T-helper 9 cell (primary cell): Measurements from ENCODE around the gene NDUFS5.
"Not testable (repeated sequence)": the region's sequence is repeated elsewhere in the genome, so short reads cannot be mapped to it uniquely, and the experiment has no call there.

Experiments used
- DNase-seq: peaks from one replicate; pipeline ENCODE4 v3.0.0-alpha.2; 2020

Gene NDUFS5

DNA sequence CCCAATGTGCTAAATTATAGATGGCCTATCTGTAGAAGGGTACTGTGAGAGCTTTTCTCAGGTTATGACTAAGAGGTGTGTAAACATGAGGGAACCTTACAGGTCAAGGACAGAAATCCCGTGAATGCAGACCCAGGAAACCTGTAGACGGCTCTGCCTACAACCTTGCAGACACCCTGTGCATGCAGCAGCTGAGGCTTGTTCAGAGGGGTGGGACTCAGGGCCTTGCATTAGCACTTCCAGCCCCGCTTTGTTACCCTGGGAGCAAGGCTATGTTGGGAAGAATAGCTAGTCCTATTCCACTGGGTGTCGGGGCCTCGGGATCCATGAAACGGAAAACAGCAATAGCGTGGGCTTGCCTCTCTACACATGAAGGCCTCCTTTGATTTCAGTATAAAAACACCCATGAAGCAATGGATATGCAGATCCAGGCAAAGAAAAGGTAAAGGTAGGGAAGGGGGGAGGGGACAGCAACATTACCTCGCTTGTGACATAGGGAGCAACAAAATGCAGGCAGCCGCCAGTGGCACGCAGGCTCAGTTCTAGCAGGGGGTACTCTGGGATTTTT lies 9.5 kb upstream of the NDUFS5 start:
- DNase-seq, result no peak

DNA sequence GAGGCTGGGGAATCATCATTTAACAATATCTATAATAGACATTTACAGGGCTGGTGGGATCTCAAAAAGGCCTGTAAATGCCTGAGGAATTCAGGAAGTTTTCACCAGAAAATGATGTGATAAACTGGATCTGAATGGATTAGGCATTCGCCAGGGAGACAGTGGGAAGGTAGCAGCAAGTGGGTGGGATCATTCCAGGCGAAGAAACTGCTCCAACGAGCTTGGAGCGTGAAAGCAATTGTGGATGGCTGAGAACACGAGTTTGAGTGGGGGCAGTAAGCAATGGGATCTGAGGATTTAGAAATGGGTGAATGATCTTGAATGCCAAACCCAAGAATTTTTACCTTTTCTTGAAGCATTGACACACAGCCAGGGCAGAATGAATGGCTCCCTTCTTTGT lies 8.9 kb upstream of the NDUFS5 start:
- no peak for DNase-seq

DNA sequence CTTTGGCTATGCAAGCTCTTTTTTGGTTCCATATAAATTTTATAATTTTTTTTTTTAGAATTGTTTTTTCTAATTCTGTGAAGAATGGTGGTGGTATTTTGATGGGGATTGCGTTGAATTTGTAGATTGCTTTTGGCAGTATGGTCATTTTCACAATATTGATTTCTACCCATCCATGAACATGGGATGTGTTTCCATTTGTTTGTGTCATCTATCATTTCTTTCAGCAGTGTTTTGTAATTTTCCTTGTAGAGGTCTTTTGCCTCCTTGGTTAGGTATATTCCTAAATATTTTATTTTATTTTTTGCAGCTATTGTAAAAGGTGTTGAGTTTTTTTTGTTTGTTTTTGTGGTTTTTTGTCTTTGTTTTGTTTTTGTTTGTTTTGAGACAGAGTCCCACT lies 5.7 kb upstream of the NDUFS5 start:
- not testable (repeated sequence) for DNase-seq

DNA sequence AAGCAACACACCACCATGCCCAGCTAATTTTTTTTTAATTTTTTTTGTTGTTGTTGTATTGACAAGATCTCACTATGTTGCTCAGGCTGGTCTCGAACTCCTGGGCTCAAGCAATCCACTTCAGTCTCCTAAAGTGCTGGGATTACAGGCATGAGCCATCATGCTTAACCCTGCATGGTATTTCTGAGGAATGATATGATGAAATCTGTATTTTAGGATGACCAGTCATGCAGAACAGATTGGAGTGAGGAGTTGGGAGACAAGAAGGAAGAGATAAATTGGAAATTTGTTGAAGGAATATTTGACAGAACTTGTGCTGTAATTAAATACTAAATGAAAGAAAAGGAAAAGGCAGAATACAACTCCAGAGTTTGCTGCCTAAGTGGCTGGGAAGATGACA lies 4.7 kb upstream of the NDUFS5 start:
- no peak for DNase-seq

DNA sequence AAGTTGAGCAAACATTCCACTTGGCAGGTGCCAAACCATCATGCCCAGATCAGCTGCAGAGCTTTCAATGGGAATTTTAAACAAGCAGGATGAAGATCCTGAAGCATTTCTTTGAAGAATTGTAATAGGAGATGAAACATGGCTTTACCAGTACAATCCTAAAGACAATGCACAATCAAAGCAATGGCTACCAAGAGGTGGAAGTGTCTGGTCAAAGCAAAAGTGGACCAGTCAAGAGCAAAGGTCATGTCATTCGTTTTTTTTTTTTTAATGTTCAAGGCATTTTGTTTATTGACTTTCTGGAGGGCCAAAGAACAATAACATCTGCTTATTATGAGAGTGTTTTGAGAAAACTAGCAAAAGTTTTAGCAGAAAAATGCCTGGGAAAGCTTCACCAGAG lies 3.0 kb upstream of the NDUFS5 start:
- no peak for DNase-seq

DNA sequence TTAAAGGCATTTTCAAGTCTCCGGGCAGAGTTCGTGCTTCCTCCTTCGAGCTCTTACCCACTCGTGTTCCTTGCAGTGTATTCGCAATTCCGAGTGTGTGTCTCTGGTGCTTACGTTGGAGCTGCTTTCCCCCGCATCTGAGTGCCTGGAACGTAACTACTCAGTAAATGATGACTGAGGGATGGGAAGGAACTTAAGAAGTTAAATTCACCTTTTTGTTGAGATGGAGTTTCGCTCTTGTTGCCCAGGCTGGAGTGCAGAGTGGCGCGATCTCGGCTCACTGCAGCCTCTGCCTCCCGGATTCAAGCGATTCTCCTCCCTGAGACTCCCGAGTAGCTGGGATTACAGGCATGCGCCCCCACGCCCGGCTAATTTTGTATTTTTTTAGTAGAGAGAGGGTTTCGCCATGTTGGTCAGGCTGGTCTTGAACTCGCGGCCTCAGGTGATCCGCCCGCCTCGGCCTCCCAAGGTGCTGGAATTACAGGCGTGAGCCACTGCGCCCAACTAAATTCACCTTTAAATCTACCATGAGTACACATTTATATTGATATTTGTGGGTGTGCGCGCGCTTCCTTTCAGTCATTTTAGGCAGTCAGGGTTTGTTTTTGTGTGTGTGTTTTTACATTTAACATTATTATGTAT lies 837 bp downstream of the NDUFS5 start:
- DNase-seq, result no peak

DNA sequence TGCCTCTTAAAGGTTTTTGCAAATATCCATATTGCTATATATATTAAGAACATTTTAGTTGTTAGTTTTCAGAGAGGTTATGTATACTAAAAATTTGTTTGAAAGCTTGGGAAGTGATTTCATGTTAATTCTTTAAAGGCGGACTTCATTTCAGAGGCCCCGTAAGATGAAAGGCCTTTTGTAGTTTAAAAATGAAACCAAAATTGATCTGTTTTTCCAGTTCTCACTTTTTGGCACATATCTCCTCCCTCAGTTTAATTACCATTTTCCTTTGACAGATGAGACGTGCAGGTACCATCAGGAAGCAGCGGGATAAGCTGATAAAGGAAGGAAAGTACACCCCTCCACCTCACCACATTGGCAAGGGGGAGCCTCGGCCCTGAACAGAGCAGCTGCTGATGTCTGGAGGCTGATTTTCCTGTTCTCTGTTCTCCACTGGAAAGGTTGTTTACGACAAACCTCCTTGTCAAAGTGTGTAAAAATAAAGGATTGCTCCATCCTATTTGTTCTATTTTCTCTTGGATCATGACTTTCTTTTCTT lies 8.0 kb downstream of the NDUFS5 start:
- DNase-seq, result no peak

DNA sequence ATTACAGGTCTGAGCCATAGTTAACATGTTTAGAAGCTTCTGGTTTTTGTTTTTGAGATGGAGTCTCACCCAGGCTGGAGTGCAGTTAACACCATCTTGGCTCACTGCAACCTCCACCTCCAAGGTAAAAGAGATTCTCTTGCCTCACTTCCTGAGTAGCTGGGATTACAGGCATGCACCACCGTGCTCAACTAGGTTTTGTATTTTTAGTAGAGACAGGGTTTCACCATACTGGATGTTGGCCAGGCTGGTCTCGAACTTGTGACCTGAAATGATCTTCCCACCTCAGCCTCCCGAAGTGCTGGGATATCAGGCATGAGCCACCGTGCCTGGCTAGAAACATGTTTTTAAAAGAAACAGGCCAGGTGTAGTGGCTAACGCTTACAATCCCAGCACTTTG lies 10.5 kb downstream of the NDUFS5 start:
- DNase-seq, result no peak

DNA sequence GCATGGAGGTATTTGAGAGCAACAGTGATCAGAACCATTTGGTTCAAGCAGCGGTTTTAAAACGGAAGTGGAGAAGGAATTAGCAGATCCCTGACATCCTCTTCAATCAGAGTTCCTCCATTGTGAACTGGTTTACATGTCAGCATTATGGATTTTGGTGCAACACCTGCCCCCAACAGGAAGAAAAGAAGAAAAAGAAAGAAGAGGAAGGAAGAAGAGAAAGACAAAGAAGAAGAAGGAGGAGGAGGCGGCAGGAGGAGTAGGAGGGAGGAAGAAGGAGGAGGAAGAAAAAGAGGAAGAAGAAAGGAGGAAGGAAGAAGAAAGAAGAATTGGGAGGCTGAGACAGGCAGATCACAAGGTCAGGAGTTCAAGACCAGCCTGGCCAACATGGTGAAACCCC lies 17.4 kb downstream of the NDUFS5 start:
- DNase-seq, result no peak

DNA sequence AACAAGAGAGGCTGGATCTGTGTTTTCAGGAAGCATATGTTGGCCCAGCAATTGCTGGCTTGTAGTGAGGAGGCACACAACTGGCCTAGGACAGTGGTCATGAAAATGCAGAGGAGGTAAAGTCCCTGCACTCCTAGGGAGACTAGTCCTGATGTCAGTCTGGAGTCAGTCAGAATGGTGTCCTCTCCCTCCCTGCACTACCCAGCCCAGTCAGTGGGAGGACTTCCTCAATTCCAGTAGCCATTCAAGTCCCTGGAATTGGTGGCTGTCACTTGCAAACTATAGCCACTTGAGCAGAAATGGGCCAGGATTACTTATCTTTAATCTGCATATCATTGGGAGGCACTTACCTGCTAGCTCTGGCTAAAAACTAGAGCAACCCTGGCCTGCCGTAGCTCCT lies 18.6 kb downstream of the NDUFS5 start:
- no peak for DNase-seq

DNA sequence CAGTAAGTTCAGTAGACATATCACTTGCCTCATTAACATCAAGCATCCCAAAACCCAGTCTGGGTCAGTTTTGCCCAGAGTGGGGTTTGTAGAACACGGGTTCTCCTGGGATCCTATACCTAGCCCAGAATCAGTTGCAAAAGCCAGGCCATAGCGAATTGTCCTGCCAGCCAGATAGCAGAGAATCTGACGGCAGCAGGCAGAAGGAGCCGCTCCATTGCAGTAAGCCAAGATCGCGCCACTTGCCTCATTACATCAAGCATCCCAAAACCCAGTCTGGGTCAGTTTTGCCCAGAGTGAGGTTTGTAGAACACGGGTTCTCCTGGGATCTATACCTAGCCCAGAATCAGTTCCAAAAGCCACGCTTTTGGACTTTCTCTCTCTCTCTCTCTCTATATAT lies 19.1 kb downstream of the NDUFS5 start:
- no peak for DNase-seq

DNA sequence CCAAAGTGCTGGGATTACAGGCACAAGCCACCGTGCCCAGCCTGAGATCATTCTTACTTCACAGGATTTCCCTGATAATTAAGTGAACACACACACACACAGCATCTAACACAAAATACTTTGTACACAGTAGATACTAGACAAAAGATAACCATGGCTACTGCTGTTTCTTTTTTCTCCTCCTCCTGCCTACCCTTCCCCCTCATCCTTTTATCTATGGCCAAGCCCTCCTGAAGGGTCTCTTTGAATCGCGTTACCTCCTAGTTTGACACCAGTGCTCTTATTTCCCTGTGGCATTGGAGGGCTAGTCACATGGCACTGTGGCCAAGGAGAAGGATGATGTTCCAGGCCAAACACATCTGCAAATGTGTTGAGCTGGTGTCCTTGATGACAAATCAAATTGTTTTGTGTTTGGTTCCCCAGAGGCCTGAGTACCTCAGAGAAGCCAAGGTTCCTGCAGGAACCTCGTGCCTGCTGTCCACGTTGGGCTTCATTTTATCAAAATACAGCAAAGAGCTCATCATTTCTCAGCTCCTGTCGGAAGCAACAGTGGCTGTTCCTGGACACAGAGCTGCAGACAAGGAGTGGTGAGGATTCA lies 20.6 kb downstream of the NDUFS5 start:
- DNase-seq, result no peak

DNA sequence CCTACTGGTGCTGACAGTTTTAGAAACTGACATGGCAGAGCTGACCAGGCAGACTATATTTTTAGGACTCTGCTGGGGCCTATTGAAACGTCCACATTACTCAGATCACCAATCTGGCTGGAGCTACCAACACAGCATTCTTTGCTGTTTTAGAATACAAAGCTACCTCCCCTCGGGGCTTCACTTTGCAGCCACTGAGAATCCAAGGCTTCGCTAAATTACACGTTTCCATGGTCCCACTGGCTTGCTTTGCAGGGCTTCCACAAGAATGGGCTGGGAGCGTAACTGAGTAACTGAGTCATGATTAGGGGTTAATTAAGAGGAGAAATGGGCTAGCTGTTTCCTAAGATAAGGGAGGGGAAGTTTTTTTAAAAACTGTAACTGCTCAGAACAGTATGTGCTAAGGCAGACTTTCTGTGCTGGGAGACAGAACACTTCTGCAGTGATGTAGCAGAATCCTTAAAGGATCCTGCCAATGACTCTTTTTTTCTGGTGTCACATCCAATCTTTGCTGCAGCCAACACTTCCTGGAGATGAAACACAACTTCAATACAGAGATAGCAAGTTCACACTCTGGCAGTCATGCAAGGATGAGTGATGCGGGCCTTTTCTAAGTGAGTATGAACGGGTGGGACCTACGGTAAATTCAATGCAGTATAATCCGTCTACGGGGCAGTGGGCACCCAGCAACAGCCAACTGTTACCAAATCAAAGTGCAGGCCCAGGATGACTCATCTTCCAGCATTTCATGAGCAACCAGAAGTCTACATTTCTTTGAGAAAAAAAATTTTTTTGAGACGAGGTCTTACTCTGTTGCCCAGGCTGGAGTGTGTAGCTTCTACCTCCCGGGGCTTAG lies 21.5 kb downstream of the NDUFS5 start:
- DNase-seq, result no peak

DNA sequence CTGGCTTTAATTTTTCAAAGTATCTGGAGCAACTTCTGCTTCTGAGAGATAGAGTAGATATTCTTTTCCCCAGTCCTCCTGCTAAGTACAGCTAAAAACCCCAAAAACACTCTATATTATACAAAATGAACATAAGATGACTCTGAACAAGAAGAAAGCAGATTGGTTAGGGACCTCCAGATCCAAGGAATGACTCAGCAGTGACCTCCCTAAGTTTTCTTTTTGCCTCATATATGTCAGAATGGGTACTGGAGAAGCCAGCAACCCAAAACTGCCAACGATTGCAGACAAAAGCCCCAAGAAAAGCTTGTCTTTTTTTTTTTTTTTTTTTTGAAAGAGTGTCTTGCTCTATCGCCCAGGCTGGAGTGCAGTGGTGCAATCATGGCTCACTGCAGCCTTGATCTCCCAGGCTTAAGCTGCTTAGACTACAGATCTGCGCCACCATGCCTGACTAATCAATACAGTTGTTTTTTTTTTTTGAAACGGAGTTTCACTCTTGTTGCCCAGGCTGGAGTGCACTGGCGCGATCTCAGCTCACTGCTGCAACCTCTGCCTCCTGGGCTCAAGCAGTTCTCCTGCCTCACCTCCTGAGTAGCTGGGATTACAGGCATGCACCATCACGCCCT lies 22.7 kb downstream of the NDUFS5 start:
- no peak for DNase-seq

DNA sequence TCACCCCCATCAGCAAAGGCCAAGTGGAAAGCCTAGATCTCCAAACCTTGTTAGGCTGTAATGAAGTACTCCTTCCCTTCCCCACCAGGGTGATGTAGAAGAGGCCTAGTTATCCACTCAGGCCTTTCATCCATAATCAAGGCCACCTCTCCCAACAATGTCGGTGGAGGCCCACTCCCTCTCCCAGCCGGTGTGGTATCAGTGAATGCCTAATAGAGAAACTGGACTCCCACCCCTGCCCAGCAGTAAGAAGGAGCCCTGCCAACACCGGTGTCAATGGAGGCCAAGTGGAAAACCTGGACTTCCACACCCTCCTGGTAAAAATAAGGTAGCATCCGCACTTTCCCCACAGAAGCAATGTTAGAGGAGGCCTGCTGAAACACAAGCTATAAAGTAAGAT lies 23.9 kb downstream of the NDUFS5 start:
- DNase-seq, result no peak

DNA sequence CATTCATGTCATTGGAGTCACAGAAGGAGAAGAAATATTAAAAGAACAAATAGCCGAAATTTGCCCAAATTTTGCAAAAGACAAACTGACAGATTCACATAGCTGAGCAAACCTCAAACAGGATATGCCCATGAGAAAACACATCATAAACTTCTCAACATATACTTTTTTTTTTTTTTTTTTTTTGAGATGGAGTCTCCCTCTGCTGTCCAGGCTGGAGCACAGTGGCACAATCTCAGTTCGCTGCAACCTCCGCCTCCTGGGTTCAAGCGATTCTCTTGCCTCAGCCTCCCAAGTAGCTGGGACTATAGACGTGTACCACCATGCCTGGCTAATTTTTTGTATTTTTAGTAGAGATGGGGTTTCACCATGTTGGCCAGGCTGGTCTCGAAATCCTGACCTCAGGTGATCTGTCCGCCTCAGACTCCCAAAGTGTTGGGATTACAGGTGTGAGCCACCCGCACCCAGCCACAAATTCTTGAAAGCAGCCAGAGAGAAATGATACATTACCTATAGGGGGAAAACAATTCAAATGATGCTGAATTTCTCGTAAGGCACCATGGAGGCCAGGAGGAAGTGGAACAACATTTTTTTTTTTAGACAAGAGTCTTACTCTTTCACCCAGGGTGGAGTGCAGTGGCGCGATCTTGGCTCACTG lies 25.2 kb downstream of the NDUFS5 start:
- not testable (repeated sequence) for DNase-seq

DNA sequence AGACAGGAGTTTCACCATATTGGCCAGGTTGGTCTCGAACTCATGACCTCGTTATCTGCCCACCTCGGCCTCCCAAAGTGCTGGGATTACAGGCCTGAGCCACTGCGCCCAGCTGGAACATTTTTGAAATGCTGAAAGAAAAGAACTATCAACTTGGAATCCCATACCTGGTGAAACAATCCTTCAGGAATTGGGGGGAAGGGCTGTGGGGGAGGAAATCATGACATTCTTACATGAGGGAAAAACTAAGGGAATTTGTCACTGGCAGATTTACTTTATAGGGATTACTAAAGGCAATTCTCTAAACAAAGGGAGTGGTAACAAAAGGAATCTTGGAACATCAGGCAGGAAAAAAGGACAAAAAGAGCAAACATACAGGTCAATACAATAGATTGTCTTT lies 25.8 kb downstream of the NDUFS5 start:
- no peak for DNase-seq

DNA sequence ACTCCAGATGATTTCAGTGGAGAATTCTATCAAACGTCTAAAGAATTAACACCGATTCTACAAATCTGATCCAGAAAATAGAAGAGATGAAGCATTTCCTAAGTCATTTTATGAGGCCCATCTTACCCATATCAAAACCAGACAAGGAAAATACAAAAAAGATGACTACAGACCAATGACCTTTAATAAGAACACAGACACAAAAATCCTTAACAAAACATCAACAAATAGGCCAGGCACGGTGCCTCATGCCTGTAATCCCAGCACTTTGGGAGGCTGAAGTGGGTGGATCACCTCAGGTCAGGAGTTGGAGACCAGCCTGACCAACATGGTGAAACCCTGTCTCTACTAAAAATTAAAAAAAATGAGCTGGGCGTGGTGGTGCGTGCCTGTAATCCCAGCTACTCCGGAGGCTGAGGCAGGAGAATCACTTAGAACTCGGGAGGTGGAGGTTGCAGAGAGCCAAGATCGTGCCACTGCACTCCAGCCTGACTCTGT lies 29.1 kb downstream of the NDUFS5 start:
- not testable (repeated sequence) for DNase-seq

DNA sequence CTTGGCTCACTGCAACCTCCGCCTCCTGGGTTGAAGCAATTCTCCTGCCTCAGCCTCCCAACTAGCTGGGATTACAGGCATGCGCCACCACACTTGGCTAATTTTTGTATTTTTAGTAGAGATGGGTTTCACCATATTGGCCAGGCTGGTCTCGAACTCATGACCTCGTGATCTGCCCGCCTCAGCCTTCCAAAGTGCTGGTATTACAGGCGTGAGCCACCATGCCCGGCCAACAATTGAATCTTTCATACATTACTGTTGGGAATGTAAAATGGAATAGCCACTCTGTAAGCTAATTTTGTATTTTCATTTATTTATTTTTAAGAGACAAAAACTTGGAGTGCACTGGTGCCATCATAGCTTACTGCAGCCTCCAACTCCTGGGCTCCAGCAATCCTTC lies 35.4 kb downstream of the NDUFS5 start:
- not testable (repeated sequence) for DNase-seq

DNA sequence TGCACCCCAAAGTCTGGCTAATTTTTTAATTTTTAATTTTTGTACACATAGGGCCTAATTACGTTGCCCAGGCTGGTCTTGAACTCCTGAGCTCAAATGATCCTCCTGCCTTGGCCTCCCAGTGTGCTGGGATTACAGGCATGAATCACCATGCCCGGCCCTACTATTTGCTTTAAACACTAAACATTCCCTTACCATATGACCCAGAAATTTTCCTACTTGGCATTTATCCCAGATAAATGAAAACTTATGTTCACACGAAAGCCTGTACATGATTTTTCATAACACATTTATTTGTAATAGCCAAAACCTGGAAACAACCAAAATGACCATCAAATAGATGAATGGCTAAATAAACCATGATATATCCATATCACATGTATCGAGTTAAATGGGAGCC lies 35.8 kb downstream of the NDUFS5 start:
- no peak for DNase-seq

DNA sequence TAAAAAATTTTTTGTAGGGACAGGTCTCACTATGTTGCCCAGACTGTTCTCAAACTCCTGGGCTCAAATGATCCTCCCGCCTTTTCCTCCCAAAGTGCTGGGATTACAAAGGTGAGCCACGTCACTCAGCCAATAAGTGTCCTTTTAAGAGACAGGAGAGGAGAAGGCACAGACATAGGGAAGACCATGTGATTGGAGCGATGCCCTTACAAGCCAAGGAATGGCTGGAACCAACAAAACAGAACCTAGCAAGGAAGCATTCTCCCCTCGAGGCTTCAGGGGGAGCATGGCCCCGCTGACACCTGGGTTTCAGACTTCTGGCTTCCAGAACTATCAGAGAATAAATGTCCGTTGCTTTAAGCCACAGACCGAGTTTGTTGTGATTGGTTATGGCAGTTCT lies 37.0 kb downstream of the NDUFS5 start:
- no peak for DNase-seq

DNA sequence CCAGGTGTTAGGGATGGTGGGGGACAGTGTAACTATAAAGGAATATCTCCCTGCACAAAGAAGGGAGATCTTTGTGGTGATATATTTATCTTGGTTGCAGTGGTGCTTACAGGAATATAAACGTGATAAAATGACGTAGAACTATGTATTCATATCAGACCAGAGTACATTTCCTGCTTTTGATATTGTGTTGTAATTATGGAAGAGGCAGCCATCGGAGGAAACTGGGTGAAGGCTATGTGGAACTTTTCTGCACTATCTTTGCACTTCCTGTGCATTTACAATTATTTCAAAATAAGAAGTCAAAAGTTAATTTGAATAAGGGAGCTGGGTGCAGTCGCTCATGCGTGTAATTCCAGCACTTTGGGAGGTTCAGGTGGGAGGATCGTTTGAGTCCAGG lies 37.6 kb downstream of the NDUFS5 start:
- DNase-seq, result no peak
